HG02884 (cell line): ENCODE measurements around the gene SLC35G1.

Source experiments
- ATAC-seq: cut with Tn5 transposase; IDR thresholded peaks from one replicate; pipeline ENCODE4 v1.9.1; 2021; ENCODE audit warnings: mild to moderate bottlenecking, moderate library complexity; ENCODE audit not compliant: unreplicated experiment

SLC35G1 gene

GRCh38 chr10:93876381-93876780 lies 17.4 kb upstream of the SLC35G1 start:
- ATAC-seq, result no peak

GRCh38 chr10:93879273-93879672 lies 14.5 kb upstream of the SLC35G1 start:
- no peak for ATAC-seq

- peak; percentile 14 for ATAC-seq
Observed at GRCh38 chr10:93894516-93895378, 969 bp downstream of the SLC35G1 start.

- ATAC-seq, result no peak
Observed at GRCh38 chr10:93897070-93897780, 3.4 kb downstream of the SLC35G1 start.

- no peak for ATAC-seq
Observed at GRCh38 chr10:93899109-93899508, 5.3 kb downstream of the SLC35G1 start.

GRCh38 chr10:93903051-93903450 lies 9.3 kb downstream of the SLC35G1 start:
- ATAC-seq, result no peak

GRCh38 chr10:93904901-93905300 lies 11.1 kb downstream of the SLC35G1 start:
- ATAC-seq, result no peak

- ATAC-seq, result no peak
Observed at GRCh38 chr10:93907059-93907458, 13.3 kb downstream of the SLC35G1 start.

- ATAC-seq, result no peak
Observed at GRCh38 chr10:93911866-93912265, 18.1 kb downstream of the SLC35G1 start.

GRCh38 chr10:93912444-93912843 lies 18.7 kb downstream of the SLC35G1 start:
- ATAC-seq, result no peak

- ATAC-seq, result no peak
Observed at GRCh38 chr10:93913706-93914105, 19.9 kb downstream of the SLC35G1 start.

- no peak for ATAC-seq
Observed at GRCh38 chr10:93915598-93915997, 21.8 kb downstream of the SLC35G1 start.

- ATAC-seq, result no peak
Observed at GRCh38 chr10:93916257-93917063, 22.7 kb downstream of the SLC35G1 start.

GRCh38 chr10:93917064-93917391 lies 23.2 kb downstream of the SLC35G1 start:
- ATAC-seq, result no peak

- no peak for ATAC-seq
Observed at GRCh38 chr10:93917821-93918220, 24.0 kb downstream of the SLC35G1 start.

GRCh38 chr10:93921338-93921737 lies 27.6 kb downstream of the SLC35G1 start:
- no peak for ATAC-seq

GRCh38 chr10:93926613-93927012 lies 32.8 kb downstream of the SLC35G1 start:
- no peak for ATAC-seq

- no peak for ATAC-seq
Observed at GRCh38 chr10:93938140-93938539, 44.4 kb downstream of the SLC35G1 start.

GRCh38 chr10:93940881-93941280 lies 47.1 kb downstream of the SLC35G1 start:
- ATAC-seq, result no peak

- no peak for ATAC-seq
Observed at GRCh38 chr10:93941606-93942005, 47.8 kb downstream of the SLC35G1 start.

- no peak for ATAC-seq
Observed at GRCh38 chr10:93945819-93946218, 52.0 kb downstream of the SLC35G1 start.
